Endothelial cell of umbilical vein (primary cell): ENCODE data around the gene USH1C. TPM values are rescaled to one million over a fixed set of nuclear protein-coding genes. Genes with fewer than 3 reads are reported as not detected.

ENCODE experiments used
- BruUV-seq: library from RNA; stranded (reverse); fragments of 400-500 nt; replicated peaks from 2 replicates; lab custom pipeline; 2021; lab: Mats Ljungman, UMichigan
- CTCF ChIA-PET: fragments of 300-600, 350-600 bp; sonication (Branson Sonifier 250); formaldehyde crosslinking; loops from one replicate; lab custom pipeline; 2021; ENCODE audit warnings: antibody characterized with exemption, inconsistent platforms; lab: Charles Lee
- POLR2A ChIA-PET: fragments of 300-600, 350-600 bp; sonication (Branson Sonifier 250); formaldehyde crosslinking; loops from one replicate; lab custom pipeline; 2021; ENCODE audit warnings: antibody characterized with exemption, inconsistent platforms; lab: Charles Lee
- DNase-seq: peaks from one replicate; pipeline ENCODE4 v3.0.0-alpha.2; 2011; ENCODE audit warnings: low read depth, low spot score
- FAIRE-seq: peaks from 2 replicates; lab custom pipeline; 2011; peaks lifted over from hg19 to GRCh38; lab: Jason Lieb, UNC
- H2AFZ ChIP-seq: 2 replicates; pipeline ENCODE4 v1.6.0; 2012; ENCODE audit warnings: low read depth, low read length, control low read depth, inconsistent platforms
- H3K27ac ChIP-seq: 2 replicates; pipeline ENCODE4 v1.5.1; 2011; ENCODE audit warnings: low read depth, mild to moderate bottlenecking, control low read depth, low read length, moderate library complexity; ENCODE audit not compliant: insufficient read depth
- H3K27me3 ChIP-seq, 2 experiments: 2 replicates each; pipeline versions ENCODE4 v1.6.0 to v1.6.1; 2011; ENCODE audit warnings: low read length in 2 of 2, mixed read lengths in 1 of 2; ENCODE audit not compliant: control insufficient read depth in 2 of 2, insufficient read depth in 2 of 2
- H3K36me3 ChIP-seq, 2 experiments: 2 replicates in 1 of 2; 3 replicates in 1 of 2; pipeline ENCODE4 v1.5.1; 2011; ENCODE audit warnings: low read length in 2 of 2, mild to moderate bottlenecking in 1 of 2, moderate library complexity in 1 of 2; ENCODE audit not compliant: control insufficient read depth in 2 of 2, insufficient read depth in 2 of 2; ENCODE audit errors: extremely low read depth in 1 of 2
- H3K4me1 ChIP-seq: 3 replicates; pipeline ENCODE4 v1.5.1; 2011; ENCODE audit warnings: mild to moderate bottlenecking, low read length; ENCODE audit not compliant: control insufficient read depth, insufficient read depth; ENCODE audit errors: extremely low read depth
- H3K4me2 ChIP-seq: 2 replicates; pipeline ENCODE4 v1.6.1; 2011; ENCODE audit warnings: low read length, control low read depth, mixed read lengths; ENCODE audit not compliant: insufficient read depth
- H3K4me3 ChIP-seq, 3 experiments: fragments of 200-600 bp in 1 of 3; sonication (generic), shearing (Covaris generic) in 1 of 3; replicated peaks in 1 of 3; 2 replicates each; pipeline ENCODE4 v1.5.1; 2011 to 2016; ENCODE audit warnings: control low read depth in 3 of 3, low read length in 3 of 3, mild to moderate bottlenecking in 2 of 3, inconsistent platforms in 1 of 3, low read depth in 1 of 3, moderate library complexity in 1 of 3; ENCODE audit not compliant: insufficient read depth in 1 of 3
- H3K79me2 ChIP-seq: 2 replicates; pipeline ENCODE4 v1.6.0; 2012; ENCODE audit warnings: low read length, inconsistent platforms; ENCODE audit not compliant: control insufficient read depth, insufficient read depth
- H3K9ac ChIP-seq: replicated peaks from 2 replicates; pipeline ENCODE3; 2011; ENCODE audit warnings: low read length, control low read depth; ENCODE audit not compliant: insufficient read depth; ENCODE audit errors: extremely low read depth
- H3K9me1 ChIP-seq: replicated peaks from 3 replicates; pipeline ENCODE4 v1.6.0; 2011; ENCODE audit warnings: mild to moderate bottlenecking, low read length; ENCODE audit not compliant: control insufficient read depth, insufficient read depth; ENCODE audit errors: extremely low read depth
- H3K9me3 ChIP-seq: replicated peaks from 2 replicates; pipeline ENCODE4 v1.5.1; 2012; ENCODE audit warnings: low read length, inconsistent platforms; ENCODE audit not compliant: control insufficient read depth, insufficient read depth
- H4K20me1 ChIP-seq: replicated peaks from 2 replicates; pipeline ENCODE3; 2011; ENCODE audit warnings: mild to moderate bottlenecking, low read length; ENCODE audit not compliant: control insufficient read depth, insufficient read depth; ENCODE audit errors: extremely low read depth
- EZH2 ChIP-seq: IDR thresholded peaks from 2 replicates; pipeline ENCODE4 v1.6.1; 2012; ENCODE audit warnings: borderline replicate concordance, low read depth, mild to moderate bottlenecking, moderate library complexity, low read length, inconsistent platforms; ENCODE audit not compliant: severe bottlenecking
- FOS ChIP-seq: IDR thresholded peaks from 2 replicates; pipeline ENCODE4 v1.6.1; 2011; ENCODE audit warnings: mild to moderate bottlenecking, low read length, moderate library complexity, borderline replicate concordance; ENCODE audit not compliant: insufficient read depth
- GATA2 ChIP-seq: IDR thresholded peaks from 2 replicates; pipeline ENCODE4 v1.7.0; 2011; ENCODE audit warnings: low read depth, mild to moderate bottlenecking, moderate library complexity, mixed read lengths, low read length; ENCODE audit not compliant: insufficient read length, insufficient read depth
- JUN ChIP-seq: IDR thresholded peaks from 2 replicates; pipeline ENCODE4 v1.6.1; 2011; ENCODE audit warnings: borderline replicate concordance, low read depth; ENCODE audit not compliant: insufficient read length, insufficient read depth
- MYC ChIP-seq: IDR thresholded peaks from one replicate; pipeline ENCODE4 v1.6.1; 2011; ENCODE audit warnings: mild to moderate bottlenecking, low read depth, low read length
- POLR2A ChIP-seq: IDR thresholded peaks from 2 replicates; pipeline ENCODE4 v1.6.1; 2012; ENCODE audit warnings: low read depth, mild to moderate bottlenecking, control low read depth, low read length
- POLR2AphosphoS5 ChIP-seq: IDR thresholded peaks from 2 replicates; pipeline ENCODE4 v1.6.1; 2012; ENCODE audit warnings: low read depth, mild to moderate bottlenecking, control low read depth, low read length, moderate library complexity; ENCODE audit not compliant: insufficient read depth
- dilution Hi-C: fragments of 300-500 bp; cut with MboI; formaldehyde crosslinking; loops from one replicate; pipeline ENCODE4 v1.15.0; 2019; ENCODE audit warnings: low sequenced_read_pairs; ENCODE audit not compliant: extremely low pct_ligation_motif_present
- intact Hi-C: fragments of 100-400 bp; cut with micrococcal nuclease; formaldehyde crosslinking; loops from one replicate; pipeline ENCODE4 v1.10.0; 2022
- polyA plus RNA-seq, 4 experiments: library from polyadenylated mRNA; depleted of rRNA in 3 of 4; stranded (reverse) in 3 of 4; unstranded in 1 of 4; fragments of >200 nt; gene quantifications; 2 replicates each; pipeline versions ENCODE4 v1.2.1 to v1.2.3, GENCODE V29; 2011 to 2012; ENCODE audit warnings: missing spikeins in 1 of 4
- total RNA-seq: library from RNA; stranded (reverse); gene quantifications from 2 replicates; pipeline ENCODE4 v1.2.3, GENCODE V29; 2021
- TF ChIP-seq, protein P1 (sequence below): IDR thresholded peaks from 2 replicates; pipeline ENCODE4 v1.6.1; 2011; ENCODE audit not compliant: insufficient read depth, insufficient read length
- TF ChIP-seq, protein P2 (sequence below), 2 donors: IDR thresholded peaks; 1 replicate in 1 of 2; 2 replicates in 1 of 2; pipeline ENCODE4 v1.5.1; 2011; ENCODE audit warnings: low read length in 2 of 2, mild to moderate bottlenecking in 2 of 2, moderate library complexity in 2 of 2, control low read depth in 1 of 2, inconsistent platforms in 1 of 2, low read depth in 1 of 2; ENCODE audit not compliant: insufficient read depth in 1 of 2; ENCODE audit errors: extremely low read depth in 1 of 2

Gene USH1C
- total and polyA plus RNA-seq, 2 donors (not counting 3 experiments of a cell fraction or from before 2014, with no cell fraction given) = not detected

- Histone ChIP-seq H3K4me3 (no peak overlapping the region), H3K79me2 (no peaks in the 10 kb centered on the region), H3K4me1 (no peaks in the 10 kb centered on the region), H3K27ac (no peak overlapping the region), H3K9ac (no peak overlapping the region), H3K9me3 (no peaks in the 10 kb centered on the region), H3K36me3 (no peaks in the 10 kb centered on the region), H2AFZ (no peak overlapping the region), H3K4me2 (no peak overlapping the region), H3K27me3 (peaks cover 0 to 2% of the 10 kb centered on the region in 2 experiments), H4K20me1 (no peaks in the 10 kb centered on the region), H3K9me1 (no peaks in the 10 kb centered on the region)
- no peak for DNase-seq
- no TSS peak for BruUV-seq
- ChIA-PET CTCF (no interaction called here), POLR2A (no interaction called here)
- intact Hi-C loops (no loop called here), dilution Hi-C loops (no loop called here)
- no peak for FAIRE-seq
- TF ChIP-seq POLR2A (no peak), FOS (no peak), GATA2 (no peak), MYC (no peak)
These were observed 43.5 kb downstream of the USH1C start for GRCh38 chr11:17500673-17501072.

DNA sequence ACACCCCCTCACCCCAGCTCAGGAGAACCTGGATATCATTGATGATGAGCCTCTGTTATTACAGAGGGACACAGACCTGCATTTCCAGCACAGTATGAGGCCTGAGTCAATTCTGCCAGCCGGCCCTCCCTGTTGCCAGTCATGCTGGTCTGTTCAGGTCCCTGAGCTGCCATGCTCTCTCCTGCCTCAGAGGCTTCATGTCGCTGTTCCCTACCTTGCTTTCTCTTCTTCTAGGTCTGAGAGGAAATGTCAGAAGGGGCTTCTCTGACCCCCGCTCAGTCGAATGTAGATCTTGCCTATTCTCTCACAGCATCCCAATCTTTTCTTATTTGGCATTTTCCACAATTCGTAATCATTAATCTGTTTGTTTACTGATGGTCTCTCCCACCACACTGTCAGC, 45.7 kb downstream of the USH1C start:
- H4K20me1 ChIP-seq = no peaks in the 10 kb centered on the region
- dilution Hi-C loops (no loop called here), intact Hi-C loops (no loop called here)
- no TSS peak for BruUV-seq
- TF ChIP-seq JUN = no peak
- TF ChIP-seq, protein P1, sequence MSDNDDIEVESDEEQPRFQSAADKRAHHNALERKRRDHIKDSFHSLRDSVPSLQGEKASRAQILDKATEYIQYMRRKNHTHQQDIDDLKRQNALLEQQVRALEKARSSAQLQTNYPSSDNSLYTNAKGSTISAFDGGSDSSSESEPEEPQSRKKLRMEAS = no peak
- TF ChIP-seq POLR2AphosphoS5 = no peak
- TF ChIP-seq EZH2 = no peak
- TF ChIP-seq, protein P2, sequence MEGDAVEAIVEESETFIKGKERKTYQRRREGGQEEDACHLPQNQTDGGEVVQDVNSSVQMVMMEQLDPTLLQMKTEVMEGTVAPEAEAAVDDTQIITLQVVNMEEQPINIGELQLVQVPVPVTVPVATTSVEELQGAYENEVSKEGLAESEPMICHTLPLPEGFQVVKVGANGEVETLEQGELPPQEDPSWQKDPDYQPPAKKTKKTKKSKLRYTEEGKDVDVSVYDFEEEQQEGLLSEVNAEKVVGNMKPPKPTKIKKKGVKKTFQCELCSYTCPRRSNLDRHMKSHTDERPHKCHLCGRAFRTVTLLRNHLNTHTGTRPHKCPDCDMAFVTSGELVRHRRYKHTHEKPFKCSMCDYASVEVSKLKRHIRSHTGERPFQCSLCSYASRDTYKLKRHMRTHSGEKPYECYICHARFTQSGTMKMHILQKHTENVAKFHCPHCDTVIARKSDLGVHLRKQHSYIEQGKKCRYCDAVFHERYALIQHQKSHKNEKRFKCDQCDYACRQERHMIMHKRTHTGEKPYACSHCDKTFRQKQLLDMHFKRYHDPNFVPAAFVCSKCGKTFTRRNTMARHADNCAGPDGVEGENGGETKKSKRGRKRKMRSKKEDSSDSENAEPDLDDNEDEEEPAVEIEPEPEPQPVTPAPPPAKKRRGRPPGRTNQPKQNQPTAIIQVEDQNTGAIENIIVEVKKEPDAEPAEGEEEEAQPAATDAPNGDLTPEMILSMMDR (IDR thresholded peaks at IDR 0.05; ENCODE audit: extremely low read depth in 1 of 2, insufficient read depth in 1 of 2, low read depth in 1 of 2, low read length in 2 of 2) = no peak
- no peak for TF ChIP-seq FOS
- no peak for TF ChIP-seq GATA2
- TF ChIP-seq POLR2A = no peak
- TF ChIP-seq MYC = no peak
- H3K79me2 ChIP-seq = no peaks in the 10 kb centered on the region
- no peak overlapping the region for H3K4me3 ChIP-seq
- ChIA-PET POLR2A (no interaction called here), CTCF (interaction anchor here (0.9 to 4.0 kb wide), 8 partner anchors 10 to 114 kb away, joined by 3 to 21 read pairs (median 4); partner anchors contain the start of gene KCNJ11)
- H3K27ac ChIP-seq = no peak overlapping the region
- H3K27me3 ChIP-seq = peaks cover 0 to 2% of the 10 kb centered on the region in 2 experiments
- DNase-seq = no peak
- no peak for FAIRE-seq
- H3K4me2 ChIP-seq = no peak overlapping the region
- H3K9me3 ChIP-seq = no peaks in the 10 kb centered on the region
- no peaks in the 10 kb centered on the region for H3K4me1 ChIP-seq
- H2AFZ ChIP-seq = no peak overlapping the region
- no peak overlapping the region for H3K9ac ChIP-seq
- H3K9me1 ChIP-seq = no peaks in the 10 kb centered on the region
- H3K36me3 ChIP-seq = no peaks in the 10 kb centered on the region
